H9 (cell line): Measurements from ENCODE around the gene TSPEAR. TPM values are rescaled to one million over a fixed set of nuclear protein-coding genes. Genes with fewer than 3 reads are reported as not detected.

Source experiments
- DNase-seq: peaks from one replicate; pipeline ENCODE4 v3.0.0-alpha.2; 2017
- H2AFZ ChIP-seq: one replicate; pipeline ENCODE4 v1.6.1; 2013; ENCODE audit warnings: mild to moderate bottlenecking, low read length, control low read depth, moderate library complexity
- H2AK5ac ChIP-seq: 2 replicates; pipeline ENCODE4 v1.6.1; 2013; ENCODE audit warnings: low read length, control low read depth, mixed read lengths; ENCODE audit not compliant: insufficient read length
- H2BK120ac ChIP-seq: one replicate; pipeline ENCODE4 v1.6.1; 2013; ENCODE audit warnings: low read depth, mild to moderate bottlenecking, low read length, control low read depth, inconsistent platforms; ENCODE audit not compliant: poor library complexity, severe bottlenecking
- H2BK12ac ChIP-seq: 2 replicates; pipeline ENCODE4 v1.6.1; 2013; ENCODE audit warnings: low read length, control low read depth, mixed read lengths, low read depth; ENCODE audit not compliant: insufficient read length
- H2BK15ac ChIP-seq: 2 replicates; pipeline ENCODE4 v1.6.1; 2013; ENCODE audit warnings: low read depth, low read length, control low read depth
- H2BK20ac ChIP-seq: one replicate; pipeline ENCODE4 v1.6.1; 2013; ENCODE audit warnings: low read depth, mild to moderate bottlenecking, low read length, control low read depth, inconsistent platforms; ENCODE audit not compliant: poor library complexity, severe bottlenecking
- H2BK5ac ChIP-seq: 2 replicates; pipeline ENCODE4 v1.6.1; 2013; ENCODE audit warnings: low read length, control low read depth, mixed read lengths; ENCODE audit not compliant: insufficient read length
- H3K14ac ChIP-seq: 2 replicates; pipeline ENCODE4 v1.6.1; 2013; ENCODE audit warnings: low read length, control low read depth; ENCODE audit not compliant: insufficient read depth
- H3K18ac ChIP-seq: 2 replicates; pipeline ENCODE4 v1.6.1; 2013; ENCODE audit warnings: low read depth, mild to moderate bottlenecking, mixed read lengths, low read length, control low read depth; ENCODE audit not compliant: insufficient read length
- H3K23ac ChIP-seq: 2 replicates; pipeline ENCODE4 v1.6.1; 2013; ENCODE audit warnings: low read length, control low read depth, mixed read lengths, low read depth; ENCODE audit not compliant: insufficient read length
- H3K23me2 ChIP-seq: 2 replicates; pipeline ENCODE4 v1.6.1; 2013; ENCODE audit warnings: low read depth, mild to moderate bottlenecking, mixed read lengths, low read length, control low read depth; ENCODE audit not compliant: insufficient read length, poor library complexity, severe bottlenecking
- H3K27ac ChIP-seq: 2 replicates; pipeline ENCODE4 v1.5.1; 2013; ENCODE audit warnings: low read length, control low read depth, mixed read lengths, low read depth; ENCODE audit not compliant: insufficient read length
- H3K27me3 ChIP-seq: 2 replicates; pipeline ENCODE4 v1.6.1; 2013; ENCODE audit warnings: low read length, control low read depth, inconsistent platforms; ENCODE audit not compliant: insufficient read depth
- H3K4ac ChIP-seq: 2 replicates; pipeline ENCODE4 v1.6.1; 2013; ENCODE audit warnings: low read depth, mild to moderate bottlenecking, control low read depth, inconsistent platforms, low read length, moderate library complexity
- H3K4me1 ChIP-seq: 2 replicates; pipeline ENCODE4 v1.6.1; 2013; ENCODE audit warnings: low read length, control low read depth, inconsistent platforms; ENCODE audit not compliant: insufficient read depth
- H3K4me2 ChIP-seq: 2 replicates; pipeline ENCODE4 v1.6.1; 2013; ENCODE audit warnings: low read length, control low read depth, mixed read lengths; ENCODE audit not compliant: insufficient read length, insufficient read depth
- H3K56ac ChIP-seq: 2 replicates; pipeline ENCODE4 v1.6.1; 2013; ENCODE audit warnings: low read depth, mild to moderate bottlenecking, mixed read lengths, low read length, control low read depth; ENCODE audit not compliant: insufficient read length
- H3K79me1 ChIP-seq: 2 replicates; pipeline ENCODE4 v1.6.1; 2013; ENCODE audit warnings: low read depth, mild to moderate bottlenecking, moderate library complexity, low read length, control low read depth, inconsistent platforms; ENCODE audit not compliant: insufficient read depth, poor library complexity, severe bottlenecking
- H3K79me2 ChIP-seq: 2 replicates; pipeline ENCODE4 v1.6.1; 2013; ENCODE audit warnings: low read length, control low read depth, inconsistent platforms; ENCODE audit not compliant: insufficient read depth
- H3K9ac ChIP-seq: 2 replicates; pipeline ENCODE4 v1.6.1; 2013; ENCODE audit warnings: low read length, control low read depth, mixed read lengths; ENCODE audit not compliant: insufficient read length; ENCODE audit errors: extremely low read depth
- H3K9me3 ChIP-seq: one replicate; pipeline ENCODE4 v1.6.1; 2013; ENCODE audit warnings: low read depth, low read length, inconsistent platforms; ENCODE audit not compliant: control insufficient read depth
- H3T11ph ChIP-seq: one replicate; pipeline ENCODE4 v1.6.1; 2013; ENCODE audit warnings: mild to moderate bottlenecking, low read length, control low read depth, inconsistent platforms
- H4K20me1 ChIP-seq: one replicate; pipeline ENCODE4 v1.6.1; 2013; ENCODE audit not compliant: control insufficient read depth, insufficient read length, insufficient read depth
- H4K5ac ChIP-seq: 2 replicates; pipeline ENCODE4 v1.6.1; 2013; ENCODE audit warnings: low read depth, mild to moderate bottlenecking, mixed read lengths, low read length, control low read depth; ENCODE audit not compliant: insufficient read length
- H4K8ac ChIP-seq: replicated peaks from 2 replicates; pipeline ENCODE4 v1.6.1; 2013; ENCODE audit warnings: low read length, control low read depth, mixed read lengths, low read depth; ENCODE audit not compliant: insufficient read length
- H4K91ac ChIP-seq: 2 replicates; pipeline ENCODE4 v1.6.1; 2013; ENCODE audit warnings: low read depth, mild to moderate bottlenecking, moderate library complexity, mixed read lengths, low read length, control low read depth; ENCODE audit not compliant: insufficient read length
- H3K27ac Mint-ChIP-seq, 3 experiments: 2 replicates in 2 of 3; 3 replicates in 1 of 3; pipeline ENCODE4 v1.8.0; 2020 to 2021; ENCODE audit warnings: mixed read lengths in 3 of 3, mild to moderate bottlenecking in 1 of 3, moderate library complexity in 1 of 3
- H3K27me3 Mint-ChIP-seq: 2 replicates; pipeline ENCODE4 v1.8.0; 2021; ENCODE audit warnings: low read depth, mild to moderate bottlenecking, moderate library complexity, mixed read lengths
- H3K36me3 Mint-ChIP-seq, 3 experiments: 2 replicates in 2 of 3; 3 replicates in 1 of 3; pipeline ENCODE4 v1.8.0; 2020 to 2021; ENCODE audit warnings: low read depth in 3 of 3, mixed read lengths in 3 of 3; ENCODE audit not compliant: insufficient read depth in 1 of 3
- H3K4me1 Mint-ChIP-seq, 2 experiments: 2 replicates each; pipeline ENCODE4 v1.8.0; 2020; ENCODE audit warnings: mixed read lengths in 2 of 2
- H3K4me3 Mint-ChIP-seq, 2 experiments: 2 replicates in 1 of 2; 3 replicates in 1 of 2; pipeline ENCODE4 v1.8.0; 2020 to 2021; ENCODE audit warnings: mild to moderate bottlenecking in 2 of 2, mixed read lengths in 2 of 2, moderate library complexity in 1 of 2
- H3K9me3 Mint-ChIP-seq, 2 experiments: 2 replicates in 1 of 2; 3 replicates in 1 of 2; pipeline ENCODE4 v1.8.0; 2020; ENCODE audit warnings: mild to moderate bottlenecking in 2 of 2, mixed read lengths in 2 of 2, moderate library complexity in 1 of 2
- CTCF ChIP-seq: fragments of 200-600 bp; sonication (generic); conservative IDR thresholded peaks from 3 replicates; pipeline ENCODE4 v1.8.0; 2021; ENCODE audit warnings: antibody characterized with exemption, mild to moderate bottlenecking
- WGBS: extraction: QIAGEN DNeasy Blood & Tissue Kit; methylation state at CpG from one replicate; pipeline ENCODE4 v1.1.7; 2013; ENCODE audit warnings: missing lambda C conversion rate, low lambda C conversion rate, mixed read lengths; ENCODE audit not compliant: insufficient read length; ENCODE audit errors: extremely low coverage; 5-methylcytosine and 5-hydroxymethylcytosine counted together
- total RNA-seq: library from RNA; stranded (reverse); gene quantifications from 2 replicates; pipeline ENCODE4 v1.2.1, GENCODE V29; 2021

The TSPEAR gene
- total RNA-seq, 1 experiment from 2014 or later: 1.3 TPM

DNA sequence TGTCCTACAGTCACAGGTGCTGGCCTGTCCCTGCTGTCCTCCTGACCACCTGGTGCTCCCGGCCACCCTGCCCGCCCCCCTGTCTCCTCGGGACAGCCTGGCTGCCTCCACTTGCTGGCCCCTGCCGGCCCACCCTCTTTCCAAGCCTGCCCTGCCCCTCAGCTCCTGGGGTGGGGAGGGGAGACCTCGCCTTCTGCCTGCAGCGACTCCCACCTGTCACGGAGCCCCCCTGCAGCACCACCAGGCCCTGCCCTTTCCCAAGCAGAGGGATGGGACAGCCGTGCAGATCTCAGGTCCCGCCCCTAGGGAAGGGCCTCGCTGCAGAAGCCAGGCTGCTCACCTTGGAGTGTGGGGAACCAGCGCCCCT lies 248.6 kb downstream of the TSPEAR start:
- Mint-ChIP-seq H3K36me3 (peaks cover 0 to 2% (median 0%) of the 10 kb centered on the region in 3 experiments; a peak in 1 of 7 replicates), H3K4me3 (no peak overlapping the region), H3K27me3 (no peaks in the 10 kb centered on the region), H3K9me3 (no peaks in the 10 kb centered on the region; a peak in 1 of 5 replicates), H3K27ac (no peak overlapping the region; a peak in 1 of 7 replicates), H3K4me1 (peaks cover 0 to 8% of the 10 kb centered on the region in 2 experiments; a peak in 3 of 4 replicates)
- Histone ChIP-seq H2AFZ (no peak overlapping the region), H3K56ac (no peak overlapping the region), H3K79me2 (no peaks in the 10 kb centered on the region), H3T11ph (no peak overlapping the region), H3K79me1 (no peaks in the 10 kb centered on the region), H2BK15ac (no peak overlapping the region), H3K14ac (no peak overlapping the region), H2BK20ac (no peak overlapping the region), H3K4ac (no peak overlapping the region), H4K8ac (no peak overlapping the region), H3K23me2 (no peaks in the 10 kb centered on the region), H2BK120ac (no peak overlapping the region), H2AK5ac (no peak overlapping the region), H3K18ac (no peak overlapping the region), H3K4me1 (no peaks in the 10 kb centered on the region), H3K4me2 (no peak overlapping the region), H3K9me3 (no peaks in the 10 kb centered on the region), H3K27me3 (no peaks in the 10 kb centered on the region), H2BK12ac (no peak overlapping the region), H3K27ac (no peak overlapping the region), H2BK5ac (no peak overlapping the region), H3K9ac (no peak overlapping the region), H4K91ac (no peak overlapping the region), H3K23ac (no peak overlapping the region), H4K5ac (no peak overlapping the region), H4K20me1 (no peaks in the 10 kb centered on the region)
- WGBS: no CpG with 5 or more reads among the region's 11 CpGs
- no peak for DNase-seq
- no peak for TF ChIP-seq CTCF
